DOHH2 (cell line): ENCODE results near the gene PCSK7.

Experiments used
- H3F3A ChIP-seq: fragments of 200-600 bp; sonication (generic), shearing (Covaris generic); 2 replicates; pipeline ENCODE4 v1.6.0; 2016; ENCODE audit warnings: antibody characterized with exemption, mild to moderate bottlenecking; ENCODE audit not compliant: control insufficient read depth, insufficient read depth
- H3K27ac ChIP-seq: fragments of 200-600 bp; sonication (generic); 2 replicates; pipeline ENCODE4 v1.5.1; 2014; ENCODE audit warnings: low read depth, mild to moderate bottlenecking, low read length, moderate library complexity
- H3K27me3 ChIP-seq: fragments of 200-600 bp; sonication (generic); 2 replicates; pipeline ENCODE4 v1.6.1; 2014; ENCODE audit warnings: mild to moderate bottlenecking, low read length, mixed read lengths; ENCODE audit not compliant: control insufficient read depth
- H3K36me3 ChIP-seq: fragments of 200-600 bp; sonication (generic); 2 replicates; pipeline ENCODE4 v1.6.1; 2014; ENCODE audit warnings: mild to moderate bottlenecking, low read length, moderate library complexity, mixed read lengths; ENCODE audit not compliant: control insufficient read depth
- H3K4me1 ChIP-seq: fragments of 200-600 bp; sonication (generic); 2 replicates; pipeline ENCODE4 v1.6.1; 2014; ENCODE audit warnings: mild to moderate bottlenecking, low read length, mixed read lengths; ENCODE audit not compliant: control insufficient read depth
- H3K4me2 ChIP-seq: fragments of 200-600 bp; sonication (generic); 2 replicates; pipeline ENCODE4 v1.6.0; 2014; ENCODE audit warnings: mild to moderate bottlenecking, low read length, moderate library complexity
- H3K4me3 ChIP-seq: fragments of 200-600 bp; sonication (generic); 2 replicates; pipeline ENCODE4 v1.5.1; 2014; ENCODE audit warnings: mild to moderate bottlenecking, low read length, mixed read lengths
- H3K79me2 ChIP-seq: fragments of 200-600 bp; sonication (generic); 2 replicates; pipeline ENCODE4 v1.6.1; 2014; ENCODE audit warnings: mild to moderate bottlenecking, low read length, mixed read lengths; ENCODE audit not compliant: control insufficient read depth
- H3K9me2 ChIP-seq: fragments of 200-600 bp; sonication (generic); replicated peaks from 2 replicates; pipeline ENCODE4 v1.6.1; 2014; ENCODE audit warnings: mild to moderate bottlenecking, low read length, mixed read lengths; ENCODE audit not compliant: control insufficient read depth
- H3K9me3 ChIP-seq: fragments of 200-600 bp; sonication (generic); 2 replicates; pipeline ENCODE4 v1.6.1; 2014; ENCODE audit warnings: antibody characterized with exemption, low read length, mixed read lengths; ENCODE audit not compliant: control insufficient read depth, insufficient read depth
- H4K20me1 ChIP-seq: fragments of 200-600 bp; sonication (generic); 2 replicates; pipeline ENCODE4 v1.6.0; 2014; ENCODE audit warnings: low read depth, mild to moderate bottlenecking, antibody characterized with exemption, low read length, moderate library complexity; ENCODE audit not compliant: control insufficient read depth, insufficient read depth
- CTCF ChIP-seq: fragments of 200-600 bp; sonication (generic); IDR thresholded peaks from one replicate; pipeline ENCODE4 v1.5.1; 2014; ENCODE audit warnings: antibody characterized with exemption, mild to moderate bottlenecking, low read depth, low read length; ENCODE audit not compliant: poor library complexity, severe bottlenecking
- EZH2phosphoT487 ChIP-seq: fragments of 200-600 bp; sonication (generic); IDR thresholded peaks from 2 replicates; pipeline ENCODE4 v1.6.1; 2017; ENCODE audit warnings: borderline replicate concordance, mild to moderate bottlenecking, antibody characterized with exemption, low read length, moderate library complexity, mixed read lengths

Gene PCSK7

GRCh38 chr11:117159892-117160291 lies 72.0 kb downstream of the PCSK7 start:
- TF ChIP-seq CTCF (no peak), EZH2phosphoT487 (no peak)
- H3K27ac ChIP-seq: no peak overlapping the region
- peaks cover 79% of the 10 kb centered on the region for H3K36me3 ChIP-seq
- H3K4me2 ChIP-seq: no peak overlapping the region
- no peak overlapping the region for H3K4me3 ChIP-seq
- H3F3A ChIP-seq: peaks cover 6% of the 10 kb centered on the region
- H3K9me3 ChIP-seq: no peaks in the 10 kb centered on the region
- H3K9me2 ChIP-seq: no peaks in the 10 kb centered on the region
- 0 out of 2 replicates have a peak, but pooled peaks cover 3% of the 10 kb centered on the region for H3K4me1 ChIP-seq
- H3K79me2 ChIP-seq: peaks cover 54% of the 10 kb centered on the region
- peaks cover 6% of the 10 kb centered on the region; the same call in 1 of the 2 replicates for H4K20me1 ChIP-seq
- no peaks in the 10 kb centered on the region for H3K27me3 ChIP-seq

GRCh38 chr11:117157507-117157906 lies 74.4 kb downstream of the PCSK7 start:
- TF ChIP-seq EZH2phosphoT487: no peak
- no peak for TF ChIP-seq CTCF
- Histone ChIP-seq H3K4me2 (no peak overlapping the region), H3K9me3 (no peaks in the 10 kb centered on the region), H3K4me1 (0 out of 2 replicates have a peak, but pooled peaks cover 3% of the 10 kb centered on the region), H3F3A (peaks cover 6% of the 10 kb centered on the region), H3K9me2 (no peaks in the 10 kb centered on the region), H3K27ac (no peak overlapping the region), H3K4me3 (no peak overlapping the region), H4K20me1 (peaks cover 10% of the 10 kb centered on the region; the same call in 1 of the 2 replicates), H3K36me3 (peaks cover 73% of the 10 kb centered on the region), H3K79me2 (peaks cover 78% of the 10 kb centered on the region), H3K27me3 (no peaks in the 10 kb centered on the region)

GRCh38 chr11:117154468-117154867 lies 77.4 kb downstream of the PCSK7 start:
- TF ChIP-seq CTCF: no peak
- TF ChIP-seq EZH2phosphoT487: no peak
- H4K20me1 ChIP-seq: peaks cover 10% of the 10 kb centered on the region; the same call in 1 of the 2 replicates
- H3K36me3 ChIP-seq: peaks cover 63% of the 10 kb centered on the region

More at GRCh38 chr11:117154468-117154867, 77.4 kb downstream of the PCSK7 start:
- H3F3A ChIP-seq: peaks cover 6% of the 10 kb centered on the region; the same call in 1 of the 2 replicates
- H3K4me2 ChIP-seq: no peak overlapping the region
- H3K4me1 ChIP-seq: 0 out of 2 replicates have a peak, but pooled peaks cover 3% of the 10 kb centered on the region
- no peaks in the 10 kb centered on the region for H3K27me3 ChIP-seq
- H3K4me3 ChIP-seq: no peak overlapping the region
- H3K79me2 ChIP-seq: peaks cover 97% of the 10 kb centered on the region
- no peaks in the 10 kb centered on the region for H3K9me3 ChIP-seq
- no peak overlapping the region for H3K27ac ChIP-seq
- no peaks in the 10 kb centered on the region for H3K9me2 ChIP-seq
